Stimulated activated CD8-positive, alpha-beta memory T cell treated with anti-CD3 and anti-CD28 coated beads, Interleukin-15, amount 100 ng/mL, for 1 hour (primary cell): Measurements from ENCODE around the gene CDKL2.

Experiments used
- DNase-seq: peaks from one replicate; pipeline ENCODE4 v3.0.0-alpha.2; 2020; ENCODE audit warnings: low read depth

CDKL2 gene

DNA sequence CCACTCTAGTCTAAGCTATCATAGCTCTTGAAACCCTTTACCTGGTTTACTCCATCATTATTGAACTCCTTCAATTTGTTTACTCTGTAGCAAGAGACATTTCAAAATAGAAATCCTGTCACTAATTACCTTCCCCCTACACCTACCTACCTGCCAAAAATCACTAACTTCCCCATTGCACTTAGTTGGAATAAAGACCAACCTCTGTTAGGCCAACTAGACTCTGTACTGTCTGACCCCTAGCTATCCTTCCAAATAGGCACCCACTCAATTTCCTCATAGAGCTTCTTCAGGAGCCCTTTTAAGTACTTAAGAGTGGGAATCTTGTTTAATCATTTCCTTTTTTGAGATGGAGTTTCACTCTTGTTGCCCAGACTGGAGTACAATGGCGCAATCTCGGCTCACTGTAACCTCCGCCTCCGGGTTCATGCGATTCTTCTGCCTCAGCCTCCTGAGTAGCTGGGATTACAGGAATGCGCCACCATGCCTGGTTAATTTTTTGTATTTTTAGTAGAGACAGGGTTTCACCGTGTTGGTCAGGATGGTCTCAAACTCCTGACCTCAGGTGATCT is 8.9 kb upstream of the CDKL2 start:
- DNase-seq = no peak

DNA sequence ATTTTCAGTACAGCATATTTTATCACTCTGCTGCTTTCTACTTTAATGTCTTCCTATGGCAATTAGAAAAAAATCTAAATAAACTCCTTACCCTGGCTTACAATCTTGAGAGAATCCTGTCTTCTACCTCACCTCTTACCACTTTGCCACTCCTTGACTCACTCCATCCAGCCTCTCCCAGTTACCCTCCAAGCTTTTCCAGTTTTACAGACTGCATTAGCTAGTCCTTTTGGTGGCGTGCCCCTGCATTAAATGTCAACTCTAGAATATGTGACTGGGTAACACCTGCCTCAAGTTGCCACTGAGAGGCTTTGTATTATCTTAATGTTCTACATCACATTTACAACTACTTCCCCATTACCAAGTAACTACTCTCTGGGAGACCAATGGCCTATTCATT is 7.5 kb upstream of the CDKL2 start:
- no peak for DNase-seq

DNA sequence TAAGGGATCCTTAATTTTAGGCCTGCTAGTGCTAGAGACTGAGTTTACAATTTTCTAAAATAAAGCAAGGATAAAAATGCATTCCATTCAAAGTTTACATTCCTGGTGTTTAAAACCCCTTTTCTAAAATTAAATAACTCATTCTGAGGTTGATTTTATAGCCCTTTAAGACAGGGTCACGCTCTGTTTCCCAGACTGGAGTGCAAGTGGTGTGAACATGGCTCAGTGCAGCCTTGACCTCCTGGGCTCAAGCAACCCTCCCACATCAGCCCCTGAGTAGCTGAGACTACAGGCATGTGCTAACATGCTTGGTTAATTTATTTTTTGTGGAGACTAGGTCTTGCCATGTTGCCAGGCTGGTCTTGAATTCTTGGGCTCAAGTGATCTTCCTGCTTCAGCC is 6.8 kb upstream of the CDKL2 start:
- no peak for DNase-seq

DNA sequence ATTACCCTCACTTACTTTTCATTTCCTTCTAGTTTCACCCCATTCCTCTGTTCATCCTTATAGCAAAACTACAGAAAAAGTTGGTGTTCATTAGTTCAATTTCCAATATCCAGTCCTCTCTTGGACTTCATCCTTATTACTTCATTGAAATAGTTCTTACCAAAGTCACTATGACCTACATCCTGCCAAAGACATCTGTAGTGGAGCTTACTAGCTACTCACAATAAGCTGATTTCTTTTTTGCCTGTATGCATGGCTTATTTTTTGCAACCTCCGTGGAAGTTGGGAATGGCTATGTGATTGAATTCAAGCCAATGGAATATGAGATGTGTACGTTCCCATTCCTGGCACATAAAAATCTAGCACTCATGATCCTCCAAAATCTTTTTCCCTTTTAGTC is 4.6 kb upstream of the CDKL2 start:
- no peak for DNase-seq

DNA sequence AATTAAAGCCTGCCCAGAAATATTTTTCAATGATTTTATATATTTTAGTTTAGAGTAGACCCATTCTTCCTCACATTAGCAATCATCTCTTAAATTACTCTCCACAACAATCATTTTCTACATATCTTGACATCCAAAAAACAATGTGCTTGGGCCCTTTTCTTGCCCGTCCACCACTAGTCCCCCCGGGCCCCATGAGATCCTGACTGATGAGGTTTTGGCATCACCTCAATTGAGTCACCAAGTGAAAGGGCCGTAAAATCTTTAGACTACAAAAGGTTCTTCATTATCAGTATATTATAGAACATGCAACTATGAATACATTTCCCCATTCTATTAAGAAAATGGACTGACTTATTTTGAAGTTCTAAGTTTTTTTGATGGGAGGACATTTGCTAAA is 4.0 kb upstream of the CDKL2 start:
- DNase-seq = no peak

DNA sequence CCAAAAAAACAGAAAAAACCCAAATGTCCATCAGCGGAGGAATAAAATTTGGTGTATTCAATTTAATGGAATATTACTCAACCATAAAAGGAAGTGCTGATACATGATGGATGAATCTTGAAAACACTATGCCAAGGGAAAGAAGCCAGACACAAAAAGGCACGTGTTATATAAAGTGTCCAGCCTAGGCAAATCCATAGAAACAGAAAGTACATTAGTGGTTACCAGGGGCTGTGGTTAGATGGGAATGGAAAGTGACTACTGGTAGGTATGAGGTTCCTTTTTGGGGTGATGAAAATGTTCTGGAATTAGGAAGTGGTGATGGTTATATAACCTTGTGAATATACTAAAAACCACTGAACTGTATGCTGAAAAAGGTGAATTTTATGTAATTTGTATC is 3.5 kb upstream of the CDKL2 start:
- no peak for DNase-seq

DNA sequence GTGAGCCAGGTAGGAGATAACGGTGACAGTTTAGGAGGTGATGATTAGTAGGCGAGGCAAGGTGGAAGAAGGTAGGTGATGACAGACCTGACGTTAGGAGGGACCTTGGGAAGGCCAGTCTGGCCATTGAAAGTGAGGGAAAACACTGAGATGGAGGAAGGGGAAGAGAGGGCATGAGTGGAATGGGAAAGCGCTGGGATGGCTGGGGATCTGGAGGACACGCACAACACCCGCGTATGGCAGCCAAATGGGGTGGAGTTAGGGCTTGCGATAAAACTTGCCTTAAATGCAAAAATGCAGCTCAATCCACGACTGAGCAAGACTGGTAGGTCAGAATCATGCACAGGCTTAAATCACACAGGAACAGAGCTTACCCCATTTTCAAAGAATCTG is 605 bp upstream of the CDKL2 start:
- no peak for DNase-seq

DNA sequence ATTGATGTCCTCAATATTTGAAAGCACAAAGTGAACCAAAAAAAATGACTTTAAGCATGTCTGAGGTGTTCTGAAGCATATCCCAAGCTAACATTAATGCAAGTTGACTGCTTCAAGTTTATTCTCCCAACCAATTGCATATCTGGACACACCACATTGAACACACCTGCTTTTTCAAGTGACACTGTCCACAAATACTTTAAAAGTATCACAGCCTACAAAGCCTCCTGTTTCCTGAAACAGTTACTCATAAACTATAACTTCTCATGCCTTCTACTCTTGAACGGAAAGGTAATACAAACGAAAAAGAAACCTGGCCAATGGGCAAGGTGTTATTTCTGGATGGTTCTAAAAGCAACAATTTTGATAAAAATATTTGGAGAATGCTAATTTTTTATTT is 1.1 kb downstream of the CDKL2 start:
- no peak for DNase-seq

DNA sequence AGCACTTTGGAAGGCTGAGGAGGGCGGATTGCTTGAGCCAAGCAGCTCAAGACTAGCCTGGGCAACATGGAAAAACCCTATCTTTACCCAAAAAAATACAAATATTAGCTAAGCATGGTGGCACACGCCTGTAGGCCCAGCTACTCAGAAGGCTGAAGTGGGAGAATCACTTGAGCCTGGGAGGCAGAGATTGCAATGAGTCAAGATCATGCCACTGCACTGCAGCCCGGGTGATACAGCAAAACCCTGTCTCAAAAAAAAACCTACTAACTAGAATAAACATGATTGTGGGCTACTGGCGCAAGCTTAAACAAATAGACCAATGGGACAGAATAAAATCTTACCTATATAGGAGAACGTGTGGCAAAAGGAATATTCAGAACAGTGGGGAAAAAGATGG is 7.3 kb downstream of the CDKL2 start:
- no peak for DNase-seq

DNA sequence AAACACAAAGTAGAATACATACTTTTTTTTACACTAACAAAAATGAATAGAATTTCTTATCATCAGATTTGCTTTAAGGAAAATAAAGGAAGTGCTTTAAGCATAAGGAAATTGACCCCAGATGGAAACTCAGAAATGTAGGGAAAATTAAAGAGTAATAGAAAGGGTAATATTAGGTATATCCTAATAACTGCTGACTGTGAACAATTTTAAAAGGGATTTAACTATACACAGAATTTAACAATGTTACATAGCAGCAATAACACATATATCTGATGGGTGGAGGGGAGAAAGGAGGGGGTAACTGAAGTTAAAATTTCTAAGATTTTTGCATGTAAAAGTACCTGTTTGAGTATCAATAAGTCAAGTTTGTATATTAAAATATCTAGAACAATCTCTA is 8.6 kb downstream of the CDKL2 start:
- DNase-seq = no peak

DNA sequence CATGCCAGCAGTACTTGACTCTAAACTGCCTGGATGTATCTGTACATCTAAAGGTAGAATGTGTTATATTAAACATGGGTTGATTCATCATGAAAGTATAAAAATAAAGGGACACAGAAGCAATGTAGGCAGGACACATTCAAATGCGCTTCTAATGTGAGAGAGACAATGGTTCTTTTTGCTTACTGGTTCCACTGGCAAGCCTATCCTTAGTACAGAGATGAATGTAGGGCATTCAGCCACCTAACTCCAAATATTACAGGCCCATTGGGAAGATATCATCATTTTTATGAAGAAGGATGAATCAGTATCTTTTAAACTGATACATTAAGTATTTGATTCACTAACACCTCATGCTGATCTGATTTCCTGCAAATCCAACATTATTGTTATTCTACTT is 18.0 kb downstream of the CDKL2 start:
- DNase-seq = no peak

DNA sequence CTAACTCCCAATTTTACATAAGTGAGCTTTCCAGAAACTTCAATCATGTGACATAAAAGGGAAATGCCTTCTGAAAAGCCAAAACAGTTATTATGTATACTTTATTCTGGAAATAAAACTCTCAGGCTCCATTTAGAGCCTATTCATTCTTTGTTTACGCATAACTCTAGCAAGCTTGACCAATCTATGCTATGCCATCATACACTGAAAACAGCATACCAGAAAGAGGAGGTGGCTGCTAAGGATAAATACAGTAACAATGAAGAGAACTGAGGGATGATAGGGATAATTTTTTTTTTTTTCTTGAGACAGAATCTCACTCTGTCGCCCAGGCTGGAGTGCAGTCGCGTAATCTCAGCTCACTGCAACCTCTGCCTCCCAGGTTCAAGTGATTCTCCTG is 24.4 kb downstream of the CDKL2 start:
- DNase-seq = no peak

DNA sequence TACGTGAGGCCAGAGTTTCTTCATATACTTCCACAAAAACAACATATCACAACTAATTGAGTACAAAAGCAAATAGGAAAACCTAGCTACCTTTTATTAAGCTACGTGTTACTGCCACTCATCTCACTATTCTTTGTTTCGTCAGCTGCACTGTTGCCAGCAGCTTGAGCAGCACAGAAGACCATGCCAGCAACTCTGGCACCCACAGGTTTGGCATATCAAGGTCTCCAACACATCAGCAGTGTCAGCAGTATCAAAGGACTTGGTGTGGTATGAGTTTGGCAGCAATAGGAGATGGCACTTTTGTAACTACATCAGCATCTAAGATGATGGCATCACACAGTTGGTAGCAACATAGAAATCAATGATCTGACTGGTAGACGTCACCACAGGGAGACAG is 30.7 kb downstream of the CDKL2 start:
- DNase-seq = no peak

DNA sequence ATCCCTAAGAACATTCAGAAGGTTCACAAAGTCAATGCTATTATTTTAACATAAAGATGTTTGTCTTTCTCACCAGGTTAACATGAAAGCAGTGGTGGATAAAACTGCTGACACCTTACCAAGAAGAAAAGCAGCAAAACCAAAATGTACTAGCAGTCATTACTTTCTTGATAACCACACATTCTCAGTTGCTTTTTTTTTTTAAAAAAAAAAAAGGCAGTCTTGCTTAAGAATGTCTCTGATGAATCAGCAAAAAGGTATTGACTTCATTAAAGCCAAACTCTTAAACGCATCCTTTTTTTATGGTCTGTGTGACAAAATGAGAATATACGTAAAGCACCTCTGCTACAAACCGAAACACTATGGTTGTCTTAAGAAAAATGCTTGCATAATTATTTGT is 31.9 kb downstream of the CDKL2 start:
- DNase-seq = no peak

DNA sequence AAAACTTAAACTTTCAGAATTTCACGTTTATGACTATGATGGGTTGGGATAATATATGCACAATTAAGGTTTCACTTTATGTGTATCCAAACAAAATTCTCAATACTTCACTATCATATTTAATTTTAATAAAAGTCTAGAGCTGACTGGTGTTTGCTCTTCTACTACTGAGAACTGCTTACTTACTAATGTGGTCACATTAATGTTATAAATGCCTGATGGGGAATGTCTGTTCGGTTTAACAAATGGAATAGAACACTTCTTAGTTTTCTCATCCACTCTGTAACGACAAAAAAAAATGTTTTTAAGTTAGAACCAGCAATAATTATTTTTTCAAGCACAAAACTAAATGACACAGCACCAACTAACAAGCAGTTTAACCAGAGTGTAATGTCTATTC is 34.3 kb downstream of the CDKL2 start:
- DNase-seq = no peak

DNA sequence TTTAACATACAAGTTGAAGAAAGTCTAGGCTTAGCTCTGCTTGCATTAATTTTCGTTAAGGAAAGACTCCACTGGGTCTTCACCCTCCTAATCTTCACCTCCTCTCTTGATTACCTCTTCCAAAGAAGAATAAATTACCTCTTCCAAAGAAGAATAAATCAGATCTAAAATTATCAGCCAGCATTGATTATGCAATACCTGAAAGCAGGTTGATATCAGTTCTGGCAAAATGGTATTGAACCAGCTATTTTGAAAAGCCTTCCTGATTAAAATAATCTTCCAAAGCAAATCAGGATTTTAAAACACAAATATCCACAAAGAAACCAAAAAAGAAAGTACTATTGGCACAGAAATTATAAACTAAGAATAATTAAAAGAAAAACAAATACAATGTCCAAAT is 36.9 kb downstream of the CDKL2 start:
- no peak for DNase-seq

DNA sequence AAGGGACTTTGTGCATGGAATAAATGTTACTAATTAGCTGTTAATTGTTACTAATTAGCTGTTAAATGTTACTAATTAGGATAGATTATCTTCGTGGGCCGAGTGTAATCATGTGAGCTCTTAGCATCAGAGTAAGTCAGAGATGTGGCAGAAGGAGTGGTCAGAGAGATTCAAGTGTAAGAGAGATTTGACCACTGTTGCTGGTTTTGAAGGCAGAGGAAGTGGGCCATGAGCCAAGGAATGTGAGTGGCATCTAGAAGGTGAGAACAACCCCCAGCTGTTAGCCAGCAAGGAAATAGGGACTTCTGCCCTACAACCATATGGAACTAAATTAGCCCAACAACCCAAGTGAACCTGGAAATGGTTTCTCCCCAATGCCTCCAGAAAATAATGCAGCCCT is 46.3 kb downstream of the CDKL2 start:
- DNase-seq = no peak

DNA sequence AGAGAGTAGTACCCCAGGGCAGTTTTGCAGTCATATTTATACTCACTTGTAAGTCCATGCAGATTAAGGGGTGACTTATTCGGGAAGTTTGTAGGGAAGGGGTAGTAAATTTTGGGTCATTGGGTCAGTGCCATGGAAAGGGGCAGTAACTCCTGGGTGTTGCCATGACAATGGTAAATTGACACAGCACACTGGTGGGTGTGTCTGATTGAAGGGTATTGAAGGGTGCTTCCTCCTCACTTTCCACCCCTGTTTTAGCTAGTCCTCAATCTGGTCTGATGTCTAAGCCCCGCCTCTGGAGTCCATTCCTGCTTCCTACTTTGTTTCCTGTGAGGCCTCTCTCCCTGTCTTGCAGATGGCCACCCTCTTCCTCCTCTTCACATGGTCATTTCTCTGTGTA is 62.6 kb downstream of the CDKL2 start:
- no peak for DNase-seq

DNA sequence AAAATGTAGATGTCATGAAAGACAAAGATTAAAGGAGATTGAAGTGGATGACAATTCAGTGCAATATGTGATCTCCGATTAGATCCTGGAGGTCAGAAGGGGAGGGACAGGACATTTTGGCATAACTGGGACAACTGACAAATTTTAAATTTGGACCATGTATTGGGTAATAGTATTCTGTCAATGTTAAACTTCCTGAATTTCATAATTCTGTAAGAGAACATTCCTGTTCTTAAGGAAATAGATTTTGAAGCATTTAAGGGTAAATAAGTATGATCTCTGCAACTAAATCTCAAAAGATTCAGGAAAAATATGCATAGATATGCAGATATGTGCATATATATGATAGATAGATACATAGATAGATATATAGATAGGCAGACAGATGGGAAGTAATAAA is 63.4 kb downstream of the CDKL2 start:
- DNase-seq = no peak

DNA sequence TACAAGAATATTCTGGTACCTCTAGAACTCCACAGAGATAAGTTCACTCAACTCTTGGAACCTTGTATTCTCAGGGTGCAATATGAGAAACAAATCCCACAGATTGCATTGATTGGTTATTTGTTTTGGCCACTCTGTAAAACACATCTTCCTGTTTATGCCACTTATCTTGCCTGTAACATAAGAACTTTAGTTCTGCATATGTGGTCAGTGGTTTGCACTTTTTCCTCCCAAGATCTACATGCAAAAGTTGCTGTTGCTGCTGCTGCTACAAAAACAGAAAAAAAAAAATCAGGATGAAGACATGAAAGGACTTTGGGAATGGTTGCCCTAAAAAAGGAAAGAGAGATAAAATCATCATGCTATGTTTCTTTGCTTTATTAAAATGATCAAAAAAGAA is 64.8 kb downstream of the CDKL2 start:
- DNase-seq = no peak

DNA sequence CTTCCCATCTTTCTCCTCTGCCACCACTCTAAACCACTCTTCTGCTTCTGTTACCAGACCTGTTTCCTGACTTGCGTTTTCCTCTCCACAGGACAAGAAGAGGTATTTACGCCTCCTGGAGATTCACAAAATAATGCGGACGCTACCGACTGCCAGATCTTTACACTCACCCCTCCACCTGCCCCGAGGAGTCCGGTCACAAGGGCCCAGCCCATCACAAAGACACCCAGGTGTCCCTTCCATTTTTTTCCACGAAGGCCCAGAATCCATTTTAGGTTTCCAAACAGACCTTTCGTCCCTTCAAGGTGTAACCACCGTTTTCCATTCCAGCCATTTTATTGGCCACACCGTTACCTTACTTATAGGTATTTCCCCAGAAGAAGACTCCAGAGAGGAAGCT is 66.3 kb downstream of the CDKL2 start:
- DNase-seq = no peak

DNA sequence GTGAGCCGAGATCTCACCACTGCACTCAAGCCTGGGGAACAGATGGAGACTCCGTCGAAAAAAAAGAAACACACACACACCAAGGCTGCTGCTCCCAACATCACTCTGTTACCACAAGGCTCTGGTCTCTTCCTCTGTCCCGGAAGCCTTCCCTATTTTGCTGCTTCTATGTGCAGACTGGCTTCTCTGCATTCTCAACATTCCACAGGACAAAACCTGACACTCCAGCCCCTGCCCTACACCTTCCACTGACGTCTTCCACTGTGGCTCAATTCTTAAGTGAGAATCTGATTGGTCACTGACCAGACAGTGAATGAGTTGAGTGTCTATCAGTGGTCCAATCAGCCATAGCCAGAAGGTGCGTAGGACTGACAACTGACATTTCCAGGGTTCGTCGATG is 68.5 kb downstream of the CDKL2 start:
- DNase-seq = no peak

DNA sequence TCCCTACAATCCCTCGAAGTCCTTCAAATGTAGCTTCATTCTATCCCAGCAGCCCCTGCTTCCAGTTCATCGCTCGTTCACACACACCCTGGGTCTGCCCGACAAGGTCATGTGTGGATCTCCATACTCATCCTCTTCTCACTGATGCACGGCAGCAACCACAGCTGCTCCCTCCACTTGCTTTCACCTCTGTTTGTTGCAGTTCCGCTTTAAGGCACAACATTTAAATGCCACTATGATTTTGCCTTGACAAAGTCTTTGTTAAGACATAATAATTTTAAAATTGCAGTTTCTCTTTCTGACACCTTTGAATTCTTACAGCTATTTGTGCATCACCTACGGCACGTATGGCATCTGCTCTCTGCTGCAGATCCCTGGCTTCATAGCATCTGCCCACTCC is 72.6 kb downstream of the CDKL2 start:
- DNase-seq = no peak

DNA sequence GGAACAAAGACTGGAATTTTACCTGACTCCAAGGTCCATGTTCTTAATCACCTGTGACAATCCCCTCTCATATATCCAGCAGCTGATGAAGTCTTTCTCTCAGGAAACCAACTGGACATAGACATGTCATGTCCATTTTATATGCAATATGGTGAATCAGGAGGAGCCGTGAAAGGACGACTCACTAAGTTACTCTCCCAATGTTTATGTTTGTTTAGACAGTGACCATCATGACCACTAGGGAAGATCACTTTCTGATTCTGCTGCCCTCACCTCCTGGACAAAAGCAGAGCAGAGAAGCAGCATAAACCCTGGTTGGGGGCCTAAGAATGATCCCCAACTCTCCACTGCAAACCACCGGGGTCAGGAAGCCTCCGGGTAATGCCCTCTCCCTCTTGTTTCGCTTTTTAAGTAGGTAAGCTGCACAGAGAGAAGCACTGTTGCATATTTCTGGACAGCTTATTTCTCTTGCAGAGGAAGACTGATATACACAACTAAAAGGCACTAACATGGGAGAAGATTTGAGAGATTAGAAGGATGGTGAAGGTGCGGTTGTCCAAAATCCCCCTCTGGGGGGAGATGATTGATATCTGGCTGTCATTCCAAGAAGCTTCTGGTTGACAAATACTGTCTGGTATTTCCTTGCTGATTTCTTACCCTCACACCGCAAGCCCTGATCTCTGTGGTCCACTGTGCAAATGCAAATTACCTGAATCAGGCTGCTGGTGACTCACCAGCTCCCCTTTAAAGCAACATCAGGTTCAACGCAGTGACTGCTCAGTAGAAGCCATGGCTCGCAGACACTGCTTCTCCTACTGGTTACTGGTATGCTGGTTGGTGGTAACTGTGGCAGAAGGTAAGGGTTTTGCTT is 74.8 kb downstream of the CDKL2 start, which contains the start of gene ODAPH:
Gene ODAPH (plus strand): TSS at position 773 of the 871 bp plus-strand sequence. CDS start 17 bp downstream, at position 790.
- DNase-seq = no peak
